SK-N-SH (cell line): ENCODE results near the gene KNSTRN.
A peak's percentile ranks its signal among the peaks of the same experiment; 100 is the strongest.

Experiments
- CTCF ChIP-seq: fragments of 200-600 bp; sonication (generic); IDR thresholded peaks from 2 replicates; pipeline ENCODE4 v1.6.1; 2017; ENCODE audit warnings: antibody characterized with exemption, mild to moderate bottlenecking, moderate library complexity
- REST ChIP-seq: IDR thresholded peaks from 2 replicates; pipeline ENCODE4 v1.6.1; 2012; ENCODE audit warnings: mild to moderate bottlenecking, low read depth, low read length, moderate library complexity
- RFX5 ChIP-seq: IDR thresholded peaks from 2 replicates; pipeline ENCODE4 v1.6.1; 2012; ENCODE audit warnings: mild to moderate bottlenecking, improper control_type of control experiment, low read length

- no peak for TF ChIP-seq CTCF
- peak; percentile 97 for TF ChIP-seq RFX5
- no peak; the same call in 1 of the 2 replicates for TF ChIP-seq REST
These were observed 39.0 kb upstream of the KNSTRN start for GRCh38 chr15:40343512-40343911.
